Measurements from ENCODE around the gene ZCCHC24. TPM values are rescaled to one million over a fixed set of nuclear protein-coding genes. Genes with fewer than 3 reads are reported as not detected.

The ZCCHC24 gene
- total and polyA plus RNA-seq, 3 donors from 2014 or later, result 27.7 to 38.6 (median 31.3) TPM

DNA sequence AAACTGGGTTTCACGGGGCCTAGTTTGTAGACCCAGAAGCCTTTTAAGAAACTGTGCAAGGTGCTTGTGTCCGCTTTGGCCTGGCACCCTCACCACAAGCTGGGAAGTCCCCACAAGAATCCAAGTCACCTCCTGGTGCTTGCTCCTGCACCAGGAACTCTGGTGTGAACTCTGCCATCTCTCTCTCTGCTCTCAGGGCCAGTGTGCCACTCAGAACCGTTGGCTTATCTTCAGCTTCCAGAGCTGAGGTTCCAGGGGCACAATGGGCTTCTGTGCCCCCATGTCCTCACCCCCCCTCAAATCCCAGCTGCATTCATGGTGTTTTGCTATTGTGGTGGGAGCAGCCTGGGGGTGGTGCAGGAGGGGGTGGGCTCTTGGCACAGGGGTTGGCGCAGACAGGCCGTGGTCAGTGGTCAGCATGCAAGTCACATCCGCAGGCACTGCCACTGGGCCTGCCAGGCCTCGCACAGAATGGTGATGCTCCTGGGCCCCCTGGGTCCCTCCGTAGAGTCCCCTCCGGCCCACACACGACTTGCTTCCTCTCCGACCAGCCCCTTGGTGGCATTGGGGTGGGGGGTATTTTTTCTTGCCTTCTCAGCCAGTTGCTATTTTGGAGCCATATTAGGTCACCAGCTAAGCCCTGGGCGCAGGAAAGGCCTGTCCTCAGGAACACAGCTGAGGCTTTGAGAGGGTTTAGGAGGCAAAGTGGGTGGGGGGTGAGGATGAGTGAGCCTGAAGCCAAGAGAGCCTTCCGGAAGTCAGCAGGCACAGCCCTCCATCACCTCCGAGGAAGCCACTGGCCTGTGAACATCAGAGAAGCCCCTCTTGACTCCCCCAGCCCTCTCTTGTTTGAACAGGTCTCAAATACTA lies 3.0 kb downstream of the ZCCHC24 start:
- Histone ChIP-seq H3K36me3 (ENCODE audit: low read depth, missing control alignments) (no peaks in the 10 kb centered on the region), H3K4me1 (peaks cover 61% of the 10 kb centered on the region), H3K4me3 (no peak overlapping the region), H3K9me3 (no peaks in the 10 kb centered on the region), H3K27me3 (no peaks in the 10 kb centered on the region), H3K27ac (no peak overlapping the region)
- WGBS, 2 donors, result 78 to 81% methylated on average over 13 to 14 of the region's 14 CpGs
- DNase-seq, result no peak
- intact Hi-C loops (cut with DNase I; ENCODE audit: low total_unique reads), result no loop called here
- no peak for TF ChIP-seq CTCF (IDR thresholded peaks at IDR 0.05)
- no peak for TF ChIP-seq POLR2A (IDR thresholded peaks at IDR 0.05)

- H3K9me3 ChIP-seq, result no peaks in the 10 kb centered on the region
- DNase-seq, result no peak
- H3K27me3 ChIP-seq, result no peaks in the 10 kb centered on the region
- no peaks in the 10 kb centered on the region for H3K36me3 ChIP-seq (ENCODE audit: low read depth, missing control alignments)
- H3K27ac ChIP-seq, result no peak overlapping the region
- 21 to 67% methylated on average over 1 of the region's 1 CpG for WGBS, 2 donors
- TF ChIP-seq POLR2A (IDR thresholded peaks at IDR 0.05) (no peak), CTCF (IDR thresholded peaks at IDR 0.05) (no peak)
- H3K4me3 ChIP-seq, result no peak overlapping the region
- H3K4me1 ChIP-seq, result peaks cover 60% of the 10 kb centered on the region
- intact Hi-C loops (cut with DNase I; ENCODE audit: low total_unique reads), result no loop called here
Observed at GRCh38 chr10:79441433-79441832, 4.0 kb downstream of the ZCCHC24 start.

GRCh38 chr10:79440281-79440680 lies 5.1 kb downstream of the ZCCHC24 start:
- intact Hi-C loops (cut with DNase I; ENCODE audit: low total_unique reads), result no loop called here
- no peaks in the 10 kb centered on the region for H3K27me3 ChIP-seq
- H3K9me3 ChIP-seq, result no peaks in the 10 kb centered on the region
- no peaks in the 10 kb centered on the region for H3K36me3 ChIP-seq (ENCODE audit: low read depth, missing control alignments)
- H3K4me3 ChIP-seq, result no peak overlapping the region
- no peak overlapping the region for H3K27ac ChIP-seq
- 93% methylated on average over 6 of the region's 6 CpGs for WGBS, 2 donors
- DNase-seq, result no peak
- TF ChIP-seq POLR2A (IDR thresholded peaks at IDR 0.05) (no peak), CTCF (IDR thresholded peaks at IDR 0.05) (no peak)
- H3K4me1 ChIP-seq, result peaks cover 71% of the 10 kb centered on the region

DNA sequence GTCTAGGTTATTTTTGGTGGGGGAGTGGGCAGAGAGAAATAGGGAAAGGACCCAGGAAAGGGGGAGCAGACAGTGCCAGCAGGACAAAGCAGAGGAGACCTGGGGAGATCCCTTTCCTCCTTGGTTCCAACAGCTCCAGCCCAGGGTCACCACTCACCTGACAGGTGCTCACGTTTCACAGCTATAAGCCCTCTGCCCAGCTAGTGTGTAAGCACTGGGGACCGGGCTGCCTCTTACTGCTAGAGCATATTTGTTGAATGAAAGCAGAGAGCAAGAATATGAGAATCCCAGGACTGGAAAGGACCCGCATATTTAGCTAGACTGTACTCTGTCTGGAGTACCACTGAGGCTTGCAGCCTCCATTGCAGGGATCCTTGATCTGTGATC lies 6.7 kb downstream of the ZCCHC24 start:
- Histone ChIP-seq H3K27ac (no peak overlapping the region), H3K4me1 (peaks cover 68% of the 10 kb centered on the region), H3K27me3 (no peaks in the 10 kb centered on the region), H3K36me3 (ENCODE audit: low read depth, missing control alignments) (no peaks in the 10 kb centered on the region), H3K4me3 (no peak overlapping the region), H3K9me3 (no peaks in the 10 kb centered on the region)
- no peak for TF ChIP-seq POLR2A (IDR thresholded peaks at IDR 0.05)
- TF ChIP-seq CTCF (IDR thresholded peaks at IDR 0.05), result no peak
- DNase-seq, result no peak
- WGBS, 2 donors, result 60 to 75% methylated on average over 3 of the region's 3 CpGs
- intact Hi-C loops (cut with DNase I; ENCODE audit: low total_unique reads), result no loop called here

All from testis (tissue), 3 donors.